ENCODE results near the gene TECR. TPM values are rescaled to one million over a fixed set of nuclear protein-coding genes. Genes with fewer than 3 reads are reported as not detected.
"Not testable (repeated sequence)": the region's sequence is repeated elsewhere in the genome, so short reads cannot be mapped to it uniquely, and the experiment has no call there.

The TECR gene
- total and polyA plus RNA-seq, 9 donors: 71.3 to 133 (median 104) TPM

GRCh38 chr19:14536926-14537692 lies 7.7 kb downstream of the TECR start:
- no peak overlapping the region for H3K27ac ChIP-seq (ENCODE audit: low read length)
- peak; percentile 57 for DNase-seq
- peaks cover 13% of the 10 kb centered on the region for H3K4me1 ChIP-seq (ENCODE audit: control insufficient read depth, insufficient read depth, low read length)
- no peaks in the 10 kb centered on the region for H3K9me3 ChIP-seq (replicated peaks; ENCODE audit: control insufficient read depth, low read depth, low read length)
- no peaks in the 10 kb centered on the region for H3K27me3 ChIP-seq (ENCODE audit: control insufficient read depth, insufficient read depth, low read length)
- peaks cover 15% of the 10 kb centered on the region for H3K36me3 ChIP-seq (ENCODE audit: control insufficient read depth, insufficient read depth, low read length)
- no peak overlapping the region for H3K4me3 ChIP-seq (ENCODE audit: low read length)
- WGBS (ENCODE audit: insufficient coverage): 23% methylated on average over 12 of the region's 24 CpGs

- no peaks in the 10 kb centered on the region for H3K27me3 ChIP-seq (ENCODE audit: control insufficient read depth, insufficient read depth, low read length)
- no peak overlapping the region for H3K4me3 ChIP-seq (ENCODE audit: low read length)
- H3K4me1 ChIP-seq (ENCODE audit: control insufficient read depth, insufficient read depth, low read length): peaks cover 39% of the 10 kb centered on the region
- peaks cover 9% of the 10 kb centered on the region for H3K36me3 ChIP-seq (ENCODE audit: control insufficient read depth, insufficient read depth, low read length)
- no peak for DNase-seq
- 87% methylated on average over 17 of the region's 19 CpGs for WGBS (ENCODE audit: insufficient coverage)
- H3K27ac ChIP-seq (ENCODE audit: low read length): no peak overlapping the region
- H3K9me3 ChIP-seq (replicated peaks; ENCODE audit: control insufficient read depth, low read depth, low read length): no peaks in the 10 kb centered on the region
These were observed 11.5 kb downstream of the TECR start for GRCh38 chr19:14540741-14541525.

GRCh38 chr19:14541979-14542378 lies 12.6 kb downstream of the TECR start:
- no CpG with 5 or more reads among the region's 5 CpGs for WGBS (ENCODE audit: insufficient coverage)
- not testable (repeated sequence) for H3K9me3 ChIP-seq (replicated peaks; ENCODE audit: control insufficient read depth, low read depth, low read length); DNase-seq; H3K27me3 ChIP-seq (ENCODE audit: control insufficient read depth, insufficient read depth, low read length); H3K4me3 ChIP-seq (ENCODE audit: low read length)
- peak overlapping the region; percentile 69 for H3K27ac ChIP-seq (ENCODE audit: low read length)
- peaks cover 45% of the 10 kb centered on the region for H3K4me1 ChIP-seq (ENCODE audit: control insufficient read depth, insufficient read depth, low read length)
- H3K36me3 ChIP-seq (ENCODE audit: control insufficient read depth, insufficient read depth, low read length): peaks cover 11% of the 10 kb centered on the region

- Histone ChIP-seq H3K4me1 (ENCODE audit: control insufficient read depth, insufficient read depth, low read length) (peaks cover 47% of the 10 kb centered on the region), H3K27ac (ENCODE audit: low read length) (peak overlapping the region; percentile 69), H3K36me3 (ENCODE audit: control insufficient read depth, insufficient read depth, low read length) (peaks cover 11% of the 10 kb centered on the region), H3K27me3 (ENCODE audit: control insufficient read depth, insufficient read depth, low read length) (no peaks in the 10 kb centered on the region), H3K9me3 (replicated peaks; ENCODE audit: control insufficient read depth, low read depth, low read length) (no peaks in the 10 kb centered on the region), H3K4me3 (ENCODE audit: low read length) (no peak overlapping the region)
- DNase-seq: peak; percentile 79
- 7% methylated on average over 2 of the region's 7 CpGs for WGBS (ENCODE audit: insufficient coverage)
These were observed 13.4 kb downstream of the TECR start for GRCh38 chr19:14542711-14543328.

- peaks cover 47% of the 10 kb centered on the region for H3K4me1 ChIP-seq (ENCODE audit: control insufficient read depth, insufficient read depth, low read length)
- DNase-seq: no peak
- 71% methylated on average over 4 of the region's 5 CpGs for WGBS (ENCODE audit: insufficient coverage)
- H3K27ac ChIP-seq (ENCODE audit: low read length): no peak overlapping the region
- no peak overlapping the region for H3K4me3 ChIP-seq (ENCODE audit: low read length)
- H3K9me3 ChIP-seq (replicated peaks; ENCODE audit: control insufficient read depth, low read depth, low read length): no peaks in the 10 kb centered on the region
- no peaks in the 10 kb centered on the region for H3K27me3 ChIP-seq (ENCODE audit: control insufficient read depth, insufficient read depth, low read length)
- peaks cover 20% of the 10 kb centered on the region for H3K36me3 ChIP-seq (ENCODE audit: control insufficient read depth, insufficient read depth, low read length)
These were observed 14.7 kb downstream of the TECR start for GRCh38 chr19:14544047-14544446.

- WGBS (ENCODE audit: insufficient coverage): 87% methylated on average over 14 of the region's 21 CpGs
These were observed 15.8 kb downstream of the TECR start for GRCh38 chr19:14544977-14545715.

GRCh38 chr19:14545716-14546082 lies 16.3 kb downstream of the TECR start:
- H3K4me1 ChIP-seq (ENCODE audit: control insufficient read depth, insufficient read depth, low read length): peaks cover 54% of the 10 kb centered on the region
- H3K27ac ChIP-seq (ENCODE audit: low read length): peak overlapping the region; percentile 92
- no peaks in the 10 kb centered on the region for H3K9me3 ChIP-seq (replicated peaks; ENCODE audit: control insufficient read depth, low read depth, low read length)
- H3K4me3 ChIP-seq (ENCODE audit: low read length): no peak overlapping the region
- no peaks in the 10 kb centered on the region for H3K27me3 ChIP-seq (ENCODE audit: control insufficient read depth, insufficient read depth, low read length)
- 74% methylated on average over 9 of the region's 9 CpGs for WGBS (ENCODE audit: insufficient coverage)
- DNase-seq: no peak
- H3K36me3 ChIP-seq (ENCODE audit: control insufficient read depth, insufficient read depth, low read length): peaks cover 27% of the 10 kb centered on the region

More at GRCh38 chr19:14544977-14545715, 15.8 kb downstream of the TECR start:
- peak; percentile 90 for DNase-seq
- Histone ChIP-seq H3K36me3 (ENCODE audit: control insufficient read depth, insufficient read depth, low read length) (peaks cover 23% of the 10 kb centered on the region), H3K9me3 (replicated peaks; ENCODE audit: control insufficient read depth, low read depth, low read length) (no peaks in the 10 kb centered on the region), H3K27ac (ENCODE audit: low read length) (peak overlapping the region; percentile 92), H3K27me3 (ENCODE audit: control insufficient read depth, insufficient read depth, low read length) (no peaks in the 10 kb centered on the region), H3K4me1 (ENCODE audit: control insufficient read depth, insufficient read depth, low read length) (peaks cover 49% of the 10 kb centered on the region), H3K4me3 (ENCODE audit: low read length) (no peak overlapping the region)

- peaks cover 58% of the 10 kb centered on the region for H3K4me1 ChIP-seq (ENCODE audit: control insufficient read depth, insufficient read depth, low read length)
- no peak for DNase-seq
- H3K9me3 ChIP-seq (replicated peaks; ENCODE audit: control insufficient read depth, low read depth, low read length): no peaks in the 10 kb centered on the region
- no peak overlapping the region for H3K4me3 ChIP-seq (ENCODE audit: low read length)
- H3K27me3 ChIP-seq (ENCODE audit: control insufficient read depth, insufficient read depth, low read length): no peaks in the 10 kb centered on the region
- WGBS (ENCODE audit: insufficient coverage): 62% methylated on average over 14 of the region's 15 CpGs
- peaks cover 35% of the 10 kb centered on the region for H3K36me3 ChIP-seq (ENCODE audit: control insufficient read depth, insufficient read depth, low read length)
- H3K27ac ChIP-seq (ENCODE audit: low read length): no peak overlapping the region
These were observed 20.9 kb downstream of the TECR start for GRCh38 chr19:14550201-14550754.

- H3K4me3 ChIP-seq (ENCODE audit: low read length); H3K9me3 ChIP-seq (replicated peaks; ENCODE audit: control insufficient read depth, low read depth, low read length); H3K27me3 ChIP-seq (ENCODE audit: control insufficient read depth, insufficient read depth, low read length): not testable (repeated sequence)
- H3K36me3 ChIP-seq (ENCODE audit: control insufficient read depth, insufficient read depth, low read length): peaks cover 32% of the 10 kb centered on the region
- peaks cover 48% of the 10 kb centered on the region for H3K4me1 ChIP-seq (ENCODE audit: control insufficient read depth, insufficient read depth, low read length)
- peak; percentile 77 for DNase-seq
- peak overlapping the region; percentile 69 for H3K27ac ChIP-seq (ENCODE audit: low read length)
- 17% methylated on average over 4 of the region's 12 CpGs for WGBS (ENCODE audit: insufficient coverage)
These were observed 22.0 kb downstream of the TECR start for GRCh38 chr19:14551134-14552005.

All from muscle of leg (tissue), 11 donors.